H9 (cell line): ENCODE results near the gene TLE4. TPM values are rescaled to one million over a fixed set of nuclear protein-coding genes. Genes with fewer than 3 reads are reported as not detected.
A peak's percentile ranks its signal among the peaks of the same experiment; 100 is the strongest.

Experiments used
- DNase-seq: peaks from one replicate; pipeline ENCODE4 v3.0.0-alpha.2; 2017
- H2AFZ ChIP-seq: one replicate; pipeline ENCODE4 v1.6.1; 2013; ENCODE audit warnings: mild to moderate bottlenecking, low read length, control low read depth, moderate library complexity
- H2AK5ac ChIP-seq: 2 replicates; pipeline ENCODE4 v1.6.1; 2013; ENCODE audit warnings: low read length, control low read depth, mixed read lengths; ENCODE audit not compliant: insufficient read length
- H2BK120ac ChIP-seq: one replicate; pipeline ENCODE4 v1.6.1; 2013; ENCODE audit warnings: low read depth, mild to moderate bottlenecking, low read length, control low read depth, inconsistent platforms; ENCODE audit not compliant: poor library complexity, severe bottlenecking
- H2BK12ac ChIP-seq: 2 replicates; pipeline ENCODE4 v1.6.1; 2013; ENCODE audit warnings: low read length, control low read depth, mixed read lengths, low read depth; ENCODE audit not compliant: insufficient read length
- H2BK15ac ChIP-seq: 2 replicates; pipeline ENCODE4 v1.6.1; 2013; ENCODE audit warnings: low read depth, low read length, control low read depth
- H2BK20ac ChIP-seq: one replicate; pipeline ENCODE4 v1.6.1; 2013; ENCODE audit warnings: low read depth, mild to moderate bottlenecking, low read length, control low read depth, inconsistent platforms; ENCODE audit not compliant: poor library complexity, severe bottlenecking
- H2BK5ac ChIP-seq: 2 replicates; pipeline ENCODE4 v1.6.1; 2013; ENCODE audit warnings: low read length, control low read depth, mixed read lengths; ENCODE audit not compliant: insufficient read length
- H3K14ac ChIP-seq: 2 replicates; pipeline ENCODE4 v1.6.1; 2013; ENCODE audit warnings: low read length, control low read depth; ENCODE audit not compliant: insufficient read depth
- H3K18ac ChIP-seq: 2 replicates; pipeline ENCODE4 v1.6.1; 2013; ENCODE audit warnings: low read depth, mild to moderate bottlenecking, mixed read lengths, low read length, control low read depth; ENCODE audit not compliant: insufficient read length
- H3K23ac ChIP-seq: 2 replicates; pipeline ENCODE4 v1.6.1; 2013; ENCODE audit warnings: low read length, control low read depth, mixed read lengths, low read depth; ENCODE audit not compliant: insufficient read length
- H3K23me2 ChIP-seq: 2 replicates; pipeline ENCODE4 v1.6.1; 2013; ENCODE audit warnings: low read depth, mild to moderate bottlenecking, mixed read lengths, low read length, control low read depth; ENCODE audit not compliant: insufficient read length, poor library complexity, severe bottlenecking
- H3K27ac ChIP-seq: 2 replicates; pipeline ENCODE4 v1.5.1; 2013; ENCODE audit warnings: low read length, control low read depth, mixed read lengths, low read depth; ENCODE audit not compliant: insufficient read length
- H3K27me3 ChIP-seq: 2 replicates; pipeline ENCODE4 v1.6.1; 2013; ENCODE audit warnings: low read length, control low read depth, inconsistent platforms; ENCODE audit not compliant: insufficient read depth
- H3K4ac ChIP-seq: 2 replicates; pipeline ENCODE4 v1.6.1; 2013; ENCODE audit warnings: low read depth, mild to moderate bottlenecking, control low read depth, inconsistent platforms, low read length, moderate library complexity
- H3K4me1 ChIP-seq: 2 replicates; pipeline ENCODE4 v1.6.1; 2013; ENCODE audit warnings: low read length, control low read depth, inconsistent platforms; ENCODE audit not compliant: insufficient read depth
- H3K4me2 ChIP-seq: 2 replicates; pipeline ENCODE4 v1.6.1; 2013; ENCODE audit warnings: low read length, control low read depth, mixed read lengths; ENCODE audit not compliant: insufficient read length, insufficient read depth
- H3K56ac ChIP-seq: 2 replicates; pipeline ENCODE4 v1.6.1; 2013; ENCODE audit warnings: low read depth, mild to moderate bottlenecking, mixed read lengths, low read length, control low read depth; ENCODE audit not compliant: insufficient read length
- H3K79me1 ChIP-seq: 2 replicates; pipeline ENCODE4 v1.6.1; 2013; ENCODE audit warnings: low read depth, mild to moderate bottlenecking, moderate library complexity, low read length, control low read depth, inconsistent platforms; ENCODE audit not compliant: insufficient read depth, poor library complexity, severe bottlenecking
- H3K79me2 ChIP-seq: 2 replicates; pipeline ENCODE4 v1.6.1; 2013; ENCODE audit warnings: low read length, control low read depth, inconsistent platforms; ENCODE audit not compliant: insufficient read depth
- H3K9ac ChIP-seq: 2 replicates; pipeline ENCODE4 v1.6.1; 2013; ENCODE audit warnings: low read length, control low read depth, mixed read lengths; ENCODE audit not compliant: insufficient read length; ENCODE audit errors: extremely low read depth
- H3K9me3 ChIP-seq: one replicate; pipeline ENCODE4 v1.6.1; 2013; ENCODE audit warnings: low read depth, low read length, inconsistent platforms; ENCODE audit not compliant: control insufficient read depth
- H3T11ph ChIP-seq: one replicate; pipeline ENCODE4 v1.6.1; 2013; ENCODE audit warnings: mild to moderate bottlenecking, low read length, control low read depth, inconsistent platforms
- H4K20me1 ChIP-seq: one replicate; pipeline ENCODE4 v1.6.1; 2013; ENCODE audit not compliant: control insufficient read depth, insufficient read length, insufficient read depth
- H4K5ac ChIP-seq: 2 replicates; pipeline ENCODE4 v1.6.1; 2013; ENCODE audit warnings: low read depth, mild to moderate bottlenecking, mixed read lengths, low read length, control low read depth; ENCODE audit not compliant: insufficient read length
- H4K8ac ChIP-seq: replicated peaks from 2 replicates; pipeline ENCODE4 v1.6.1; 2013; ENCODE audit warnings: low read length, control low read depth, mixed read lengths, low read depth; ENCODE audit not compliant: insufficient read length
- H4K91ac ChIP-seq: 2 replicates; pipeline ENCODE4 v1.6.1; 2013; ENCODE audit warnings: low read depth, mild to moderate bottlenecking, moderate library complexity, mixed read lengths, low read length, control low read depth; ENCODE audit not compliant: insufficient read length
- H3K27ac Mint-ChIP-seq, 3 experiments: 2 replicates in 2 of 3; 3 replicates in 1 of 3; pipeline ENCODE4 v1.8.0; 2020 to 2021; ENCODE audit warnings: mixed read lengths in 3 of 3, mild to moderate bottlenecking in 1 of 3, moderate library complexity in 1 of 3
- H3K27me3 Mint-ChIP-seq: 2 replicates; pipeline ENCODE4 v1.8.0; 2021; ENCODE audit warnings: low read depth, mild to moderate bottlenecking, moderate library complexity, mixed read lengths
- H3K36me3 Mint-ChIP-seq, 3 experiments: 2 replicates in 2 of 3; 3 replicates in 1 of 3; pipeline ENCODE4 v1.8.0; 2020 to 2021; ENCODE audit warnings: low read depth in 3 of 3, mixed read lengths in 3 of 3; ENCODE audit not compliant: insufficient read depth in 1 of 3
- H3K4me1 Mint-ChIP-seq, 2 experiments: 2 replicates each; pipeline ENCODE4 v1.8.0; 2020; ENCODE audit warnings: mixed read lengths in 2 of 2
- H3K4me3 Mint-ChIP-seq, 2 experiments: 2 replicates in 1 of 2; 3 replicates in 1 of 2; pipeline ENCODE4 v1.8.0; 2020 to 2021; ENCODE audit warnings: mild to moderate bottlenecking in 2 of 2, mixed read lengths in 2 of 2, moderate library complexity in 1 of 2
- H3K9me3 Mint-ChIP-seq, 2 experiments: 2 replicates in 1 of 2; 3 replicates in 1 of 2; pipeline ENCODE4 v1.8.0; 2020; ENCODE audit warnings: mild to moderate bottlenecking in 2 of 2, mixed read lengths in 2 of 2, moderate library complexity in 1 of 2
- total RNA-seq: library from RNA; stranded (reverse); gene quantifications from 2 replicates; pipeline ENCODE4 v1.2.1, GENCODE V29; 2021
- TF ChIP-seq, protein P1 (sequence below): fragments of 200-600 bp; sonication (generic); conservative IDR thresholded peaks from 3 replicates; pipeline ENCODE4 v1.8.0; 2021; ENCODE audit warnings: antibody characterized with exemption, mild to moderate bottlenecking

TLE4 gene
- total RNA-seq, 1 experiment from 2014 or later = 35.1 TPM

DNA sequence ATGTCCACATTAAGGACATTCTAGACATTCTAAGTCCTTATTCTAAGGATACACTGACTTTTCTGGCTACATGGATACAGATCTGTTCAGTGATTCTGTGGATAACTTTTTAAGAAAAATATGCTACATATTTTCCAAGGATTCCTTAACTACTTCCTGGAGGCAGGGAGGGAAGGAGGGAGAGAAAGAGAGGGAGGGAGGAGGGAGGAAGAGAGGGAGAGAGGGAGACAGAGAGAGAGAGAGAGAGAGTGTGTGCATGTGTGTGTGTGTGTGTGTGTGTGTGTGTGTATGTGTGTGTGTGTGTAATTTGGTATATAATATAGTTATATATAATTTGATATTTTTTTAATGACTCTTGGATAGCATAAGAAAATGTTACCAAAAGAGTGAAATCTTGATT lies 109.8 kb downstream of the TLE4 start:
- H3K79me2 ChIP-seq = no peaks in the 10 kb centered on the region
- H4K91ac ChIP-seq = no peak overlapping the region
- no peak overlapping the region for H3K56ac ChIP-seq
- no peak overlapping the region for H3K4ac ChIP-seq
- no peak overlapping the region for H3K9ac ChIP-seq
- no peaks in the 10 kb centered on the region for H3K27me3 ChIP-seq
- H3K79me1 ChIP-seq = no peaks in the 10 kb centered on the region
- Mint-ChIP-seq H3K4me1 (peaks cover 10 to 15% of the 10 kb centered on the region in 2 experiments), H3K4me3 (no peak overlapping the region), H3K27ac (peak overlapping the region in 1 of 3 experiments; percentile 76; a peak in 2 of 7 replicates), H3K9me3 (peaks cover 3 to 4% of the 10 kb centered on the region in 2 experiments; a peak in 2 of 5 replicates), H3K27me3 (no peaks in the 10 kb centered on the region), H3K36me3 (peaks cover 4 to 13% (median 6%) of the 10 kb centered on the region in 3 experiments; a peak in 5 of 7 replicates)
- H3T11ph ChIP-seq = no peak overlapping the region
- H4K8ac ChIP-seq = no peak overlapping the region
- H2BK12ac ChIP-seq = no peak overlapping the region
- H3K18ac ChIP-seq = no peak overlapping the region
- H2AFZ ChIP-seq = no peak overlapping the region
- no peak overlapping the region for H4K5ac ChIP-seq
- no peak overlapping the region for H2AK5ac ChIP-seq
- DNase-seq = no peak
- no peak overlapping the region for H3K27ac ChIP-seq
- H3K23me2 ChIP-seq = no peaks in the 10 kb centered on the region
- no peak overlapping the region for H2BK5ac ChIP-seq
- TF ChIP-seq, protein P1, sequence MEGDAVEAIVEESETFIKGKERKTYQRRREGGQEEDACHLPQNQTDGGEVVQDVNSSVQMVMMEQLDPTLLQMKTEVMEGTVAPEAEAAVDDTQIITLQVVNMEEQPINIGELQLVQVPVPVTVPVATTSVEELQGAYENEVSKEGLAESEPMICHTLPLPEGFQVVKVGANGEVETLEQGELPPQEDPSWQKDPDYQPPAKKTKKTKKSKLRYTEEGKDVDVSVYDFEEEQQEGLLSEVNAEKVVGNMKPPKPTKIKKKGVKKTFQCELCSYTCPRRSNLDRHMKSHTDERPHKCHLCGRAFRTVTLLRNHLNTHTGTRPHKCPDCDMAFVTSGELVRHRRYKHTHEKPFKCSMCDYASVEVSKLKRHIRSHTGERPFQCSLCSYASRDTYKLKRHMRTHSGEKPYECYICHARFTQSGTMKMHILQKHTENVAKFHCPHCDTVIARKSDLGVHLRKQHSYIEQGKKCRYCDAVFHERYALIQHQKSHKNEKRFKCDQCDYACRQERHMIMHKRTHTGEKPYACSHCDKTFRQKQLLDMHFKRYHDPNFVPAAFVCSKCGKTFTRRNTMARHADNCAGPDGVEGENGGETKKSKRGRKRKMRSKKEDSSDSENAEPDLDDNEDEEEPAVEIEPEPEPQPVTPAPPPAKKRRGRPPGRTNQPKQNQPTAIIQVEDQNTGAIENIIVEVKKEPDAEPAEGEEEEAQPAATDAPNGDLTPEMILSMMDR = no peak
- no peak overlapping the region for H3K4me2 ChIP-seq
- no peaks in the 10 kb centered on the region for H3K9me3 ChIP-seq
- no peak overlapping the region for H3K23ac ChIP-seq
- H3K4me1 ChIP-seq = no peaks in the 10 kb centered on the region; the same call in 1 of the 2 replicates
- H3K14ac ChIP-seq = no peak overlapping the region
- H2BK15ac ChIP-seq = no peak overlapping the region
- H4K20me1 ChIP-seq = no peaks in the 10 kb centered on the region
- no peak overlapping the region for H2BK120ac ChIP-seq
- H2BK20ac ChIP-seq = no peak overlapping the region
